HepG2 (cell line): Measurements from ENCODE around the gene CD6. TPM values are rescaled to one million over a fixed set of nuclear protein-coding genes. Genes with fewer than 3 reads are reported as not detected.
A peak's percentile ranks its signal among the peaks of the same experiment; 100 is the strongest.

Experiments used
- ATAC-seq: fragments of 200-7000 bp; cut with Tn5 transposase; 3 replicates; pipeline ENCODE4 v1.9.1; 2020; ENCODE audit warnings: mild to moderate bottlenecking, moderate library complexity
- BruUV-seq: library from RNA; stranded (reverse); fragments of 400-500 nt; replicated peaks from 2 replicates; lab custom pipeline; 2021; lab: Mats Ljungman, UMichigan
- CTCF ChIA-PET: fragments of 300-600 bp; formaldehyde crosslinking; extraction: SDS; loops from one replicate; lab custom pipeline; 2021; ENCODE audit warnings: low total read pairs, inconsistent platforms, low intra/inter-chr PET ratio; lab: Yijun Ruan, JAX
- POLR2A ChIA-PET: fragments of 350-600 bp; sonication (Branson Sonifier 250); formaldehyde crosslinking; loops from one replicate; lab custom pipeline; 2020; ENCODE audit warnings: antibody characterized with exemption, inconsistent platforms; lab: Yijun Ruan, JAX
- DNase-seq: peaks from one replicate; pipeline ENCODE4 v3.0.0-alpha.2; 2015; ENCODE audit warnings: low spot score
- FAIRE-seq: peaks from 3 replicates; lab custom pipeline; 2011; peaks lifted over from hg19 to GRCh38; lab: Jason Lieb, UNC
- H2AFZ ChIP-seq: one replicate; pipeline ENCODE4 v1.6.1; 2011; ENCODE audit warnings: low read length, inconsistent platforms
- H3K27ac ChIP-seq: fragments of 300-600 bp; 3 replicates; pipeline ENCODE4 v1.8.0; 2011; ENCODE audit warnings: mixed run types, mild to moderate bottlenecking, mixed read lengths, low read length, inconsistent platforms; ENCODE audit not compliant: insufficient read depth; ENCODE audit errors: extremely low read length
- H3K27me3 ChIP-seq, 2 experiments: fragments of 200-600 bp in 1 of 2; 2 replicates in 1 of 2; 3 replicates in 1 of 2; pipeline versions ENCODE4 v1.6.0 to v1.8.0; 2011; ENCODE audit warnings: low read length in 2 of 2, mild to moderate bottlenecking in 2 of 2, moderate library complexity in 2 of 2, inconsistent platforms in 1 of 2; ENCODE audit not compliant: insufficient read depth in 2 of 2, control insufficient read depth in 1 of 2
- H3K36me3 ChIP-seq, 2 experiments: fragments of 200-600 bp in 1 of 2; replicated peaks in 1 of 2; 2 replicates in 1 of 2; 3 replicates in 1 of 2; pipeline versions ENCODE4 v1.5.1 to v1.8.0; 2011; ENCODE audit warnings: low read length in 2 of 2, inconsistent platforms in 1 of 2; ENCODE audit not compliant: insufficient read depth in 2 of 2, control insufficient read depth in 1 of 2
- H3K4me1 ChIP-seq: 2 replicates; pipeline ENCODE4 v1.5.1; 2012; ENCODE audit warnings: low read length, inconsistent platforms; ENCODE audit not compliant: insufficient read depth
- H3K4me2 ChIP-seq: 2 replicates; pipeline ENCODE4 v1.6.0; 2011; ENCODE audit warnings: low read depth, low read length, inconsistent platforms
- H3K4me3 ChIP-seq, 3 experiments: fragments of 200-600 bp in 1 of 3; sonication (generic), shearing (Covaris generic) in 1 of 3; replicated peaks in 1 of 3; 2 replicates each; pipeline ENCODE4 v1.5.1; 2011 to 2016; ENCODE audit warnings: low read length in 3 of 3, inconsistent platforms in 2 of 3, low read depth in 2 of 3, mild to moderate bottlenecking in 2 of 3, control low read depth in 1 of 3, mixed read lengths in 1 of 3; ENCODE audit not compliant: insufficient read depth in 1 of 3
- H3K79me2 ChIP-seq: one replicate; pipeline ENCODE4 v1.6.1; 2011; ENCODE audit warnings: low read length, inconsistent platforms; ENCODE audit not compliant: insufficient read depth
- H3K9ac ChIP-seq: 2 replicates; pipeline ENCODE4 v1.6.0; 2011; ENCODE audit warnings: mild to moderate bottlenecking, low read depth, low read length, inconsistent platforms; ENCODE audit not compliant: insufficient read depth
- H3K9me3 ChIP-seq: 2 replicates; pipeline ENCODE4 v1.5.1; 2012; ENCODE audit warnings: mild to moderate bottlenecking, low read length
- H4K20me1 ChIP-seq: 2 replicates; pipeline ENCODE4 v1.6.0; 2011; ENCODE audit warnings: inconsistent platforms, mild to moderate bottlenecking, low read length, moderate library complexity; ENCODE audit not compliant: insufficient read depth
- HMG20B ChIP-seq: conservative IDR thresholded peaks from 2 replicates; pipeline ENCODE4 v1.6.1; 2016; ENCODE audit warnings: missing genetic modification reagents, missing compliant biosample characterization
- HNRNPLL ChIP-seq: fragments of 200-400 bp; formaldehyde crosslinking; IDR thresholded peaks from 2 replicates; pipeline ENCODE4 v1.6.1; 2017; ENCODE audit warnings: mild to moderate bottlenecking, low read depth, low read length; ENCODE audit not compliant: poor library complexity, severe bottlenecking
- IKZF5 ChIP-seq: IDR thresholded peaks from 2 replicates; pipeline ENCODE4 v1.6.1; 2018; ENCODE audit warnings: missing genetic modification reagents, mild to moderate bottlenecking, missing compliant biosample characterization
- NR3C1 ChIP-seq: sonication (generic); formaldehyde crosslinking; IDR thresholded peaks from 2 replicates; pipeline ENCODE4 v1.4.0; 2020; ENCODE audit warnings: missing genetic modification reagents
- ZNF687 ChIP-seq: sonication (generic); formaldehyde crosslinking; IDR thresholded peaks from 2 replicates; pipeline ENCODE4 v1.5.1; 2020; ENCODE audit warnings: mild to moderate bottlenecking, missing genetic modification reagents, moderate library complexity
- WGBS: methylation state at CpG from one replicate; pipeline ENCODE4 v1.1.6; 2017; ENCODE audit warnings: low lambda C conversion rate; 5-methylcytosine and 5-hydroxymethylcytosine counted together
- in situ Hi-C: cut with HindIII; loops from 2 replicates; pipeline ENCODE4 v1.10.0; 2017; ENCODE audit warnings: low pct_unique_long_range_greater_than_20kb; ENCODE audit not compliant: extremely low pct_ligation_motif_present
- intact Hi-C: fragments of 100-400 bp; cut with micrococcal nuclease; formaldehyde crosslinking; loops from one replicate; pipeline ENCODE4 v1.10.0; 2022; ENCODE audit not compliant: unreplicated experiment
- polyA plus RNA-seq, 8 experiments: library from polyadenylated mRNA; depleted of rRNA in 3 of 8; stranded (reverse) in 7 of 8; unstranded in 1 of 8; fragments of >200 nt; fragmentation: Illumina TruSeq in 4 of 8; extraction: Trizol in 4 of 8; gene quantifications; 2 replicates each; pipeline versions ENCODE4 v1.2.1 to v1.2.3, GENCODE V29; 2011 to 2016; ENCODE audit warnings: low read depth in 4 of 8, missing spikeins in 1 of 8, mixed read lengths in 1 of 8; ENCODE audit not compliant: insufficient read depth in 1 of 8
- total RNA-seq, 5 experiments: library from RNA; depleted of rRNA; stranded (reverse); fragments of >200 nt; fragmentation: Illumina TruSeq; extraction: Trizol; gene quantifications; 2 replicates each; pipeline ENCODE4 v1.2.3, GENCODE V29; 2016; ENCODE audit warnings: low read depth in 1 of 5
- TF ChIP-seq, protein P1 (sequence below): IDR thresholded peaks from 2 replicates; pipeline ENCODE4 v1.6.1; 2016; ENCODE audit warnings: low read depth, control low read depth

Gene CD6
- total and polyA plus RNA-seq, 2 of the 13 experiments (the other 11 are each of a cell fraction or from before 2014, with no cell fraction given), result not detected

GRCh38 chr11:61007383-61007955, 36.0 kb downstream of the CD6 start (continued):
- TF ChIP-seq, protein P1, sequence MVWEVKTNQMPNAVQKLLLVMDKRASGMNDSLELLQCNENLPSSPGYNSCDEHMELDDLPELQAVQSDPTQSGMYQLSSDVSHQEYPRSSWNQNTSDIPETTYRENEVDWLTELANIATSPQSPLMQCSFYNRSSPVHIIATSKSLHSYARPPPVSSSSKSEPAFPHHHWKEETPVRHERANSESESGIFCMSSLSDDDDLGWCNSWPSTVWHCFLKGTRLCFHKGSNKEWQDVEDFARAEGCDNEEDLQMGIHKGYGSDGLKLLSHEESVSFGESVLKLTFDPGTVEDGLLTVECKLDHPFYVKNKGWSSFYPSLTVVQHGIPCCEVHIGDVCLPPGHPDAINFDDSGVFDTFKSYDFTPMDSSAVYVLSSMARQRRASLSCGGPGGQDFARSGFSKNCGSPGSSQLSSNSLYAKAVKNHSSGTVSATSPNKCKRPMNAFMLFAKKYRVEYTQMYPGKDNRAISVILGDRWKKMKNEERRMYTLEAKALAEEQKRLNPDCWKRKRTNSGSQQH (CRISPR knock-in tag), result no peak

DNA sequence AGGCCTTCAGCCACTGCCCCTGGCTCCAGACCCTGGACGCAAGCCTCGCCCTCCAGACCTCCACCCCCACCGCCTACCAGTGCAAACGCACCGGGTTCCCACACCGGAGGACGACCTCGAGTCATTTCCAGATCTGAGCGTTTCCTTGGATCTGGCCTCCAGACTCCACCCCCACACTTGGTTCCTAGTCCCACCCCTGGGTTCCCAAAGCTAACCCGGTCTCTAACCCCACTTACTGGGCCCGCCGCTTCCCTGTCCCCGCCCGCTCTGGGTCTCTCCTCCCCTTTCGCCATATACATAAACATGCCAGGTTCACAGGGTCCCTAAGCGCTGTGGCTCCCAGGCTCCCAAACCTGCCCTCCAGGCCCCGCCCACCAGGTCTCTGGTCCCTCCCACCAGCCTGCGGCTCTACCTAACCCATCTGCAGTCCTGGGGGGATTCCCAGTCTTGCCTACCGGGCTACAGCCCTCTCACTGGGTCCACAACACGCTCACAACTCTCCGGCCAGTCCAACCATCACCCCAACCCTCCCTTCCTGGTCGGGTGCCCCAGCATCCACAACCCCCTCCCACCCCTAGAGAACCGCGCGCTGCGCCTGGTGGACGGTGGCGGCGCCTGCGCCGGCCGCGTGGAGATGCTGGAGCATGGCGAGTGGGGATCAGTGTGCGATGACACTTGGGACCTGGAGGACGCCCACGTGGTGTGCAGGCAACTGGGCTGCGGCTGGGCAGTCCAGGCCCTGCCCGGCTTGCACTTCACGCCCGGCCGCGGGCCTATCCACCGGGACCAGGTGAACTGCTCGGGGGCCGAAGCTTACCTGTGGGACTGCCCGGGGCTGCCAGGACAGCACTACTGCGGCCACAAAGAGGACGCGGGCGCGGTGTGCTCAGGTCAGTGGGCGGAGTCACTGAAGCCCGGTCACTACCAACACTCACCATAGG, 36.7 kb downstream of the CD6 start:
- WGBS, result 45% methylated on average over 43 of the region's 54 CpGs
- intact Hi-C loops (no loop called here), in situ Hi-C loops (no loop called here)
- CTCF ChIA-PET, result no interaction called here
- BruUV-seq, result no TSS peak
- Histone ChIP-seq H3K27ac (no peak overlapping the region), H3K9ac (no peak overlapping the region), H3K4me3 (peak overlapping the region in 1 of 3 experiments; percentile 52; a peak in 1 of 6 replicates), H3K9me3 (no peaks in the 10 kb centered on the region), H3K4me1 (no peaks in the 10 kb centered on the region), H4K20me1 (no peaks in the 10 kb centered on the region), H2AFZ (no peak overlapping the region), H3K79me2 (no peaks in the 10 kb centered on the region), H3K36me3 (no peaks in the 10 kb centered on the region), H3K4me2 (peak overlapping the region; percentile 53), H3K27me3 (peaks cover 11 to 85% of the 10 kb centered on the region in 2 experiments)
- ATAC-seq, result peak; percentile 17
- TF ChIP-seq NR3C1 (CRISPR knock-in tag), result no peak
- no peak for TF ChIP-seq IKZF5 (CRISPR knock-in tag)
- no peak for TF ChIP-seq HMG20B (CRISPR knock-in tag)
- 0 out of 2 replicates have a peak, but pooled peaks have one; percentile 2 for TF ChIP-seq ZNF687 (CRISPR knock-in tag)
- TF ChIP-seq HNRNPLL, result peak; percentile 6
- DNase-seq, result no peak
- POLR2A ChIA-PET, result no interaction called here
- no peak for FAIRE-seq
